ENCODE data around the gene SEMA4D.

The SEMA4D gene

GRCh38 chr9:89440951-89441654, 56.8 kb downstream of the SEMA4D start:
- no peak overlapping the region for H3K4me3 ChIP-seq (ENCODE audit: low read depth, low read length)
- DNase-seq (ENCODE audit: low read depth) = no peak
- TF ChIP-seq POLR2A (IDR thresholded peaks at IDR 0.05; ENCODE audit: extremely low read depth, insufficient read length) (no peak), CTCF (IDR thresholded peaks at IDR 0.05; ENCODE audit: low read depth, low read length) (no peak), MYC (IDR thresholded peaks at IDR 0.05; ENCODE audit: low read depth, low read length) (no peak), MAX (IDR thresholded peaks at IDR 0.05; ENCODE audit: low read depth, low read length) (no peak)

- TF ChIP-seq MYC (IDR thresholded peaks at IDR 0.05; ENCODE audit: low read depth, low read length) = peak; percentile 90
- peak; percentile 86 for TF ChIP-seq MAX (IDR thresholded peaks at IDR 0.05; ENCODE audit: low read depth, low read length)
- TF ChIP-seq CTCF (IDR thresholded peaks at IDR 0.05; ENCODE audit: low read depth, low read length) = no peak
- TF ChIP-seq POLR2A (IDR thresholded peaks at IDR 0.05; ENCODE audit: extremely low read depth, insufficient read length) = no peak
- no peak overlapping the region for H3K4me3 ChIP-seq (ENCODE audit: low read depth, low read length)
- DNase-seq (ENCODE audit: low read depth) = peak; percentile 85
Observed at GRCh38 chr9:89440548-89440947, 57.4 kb downstream of the SEMA4D start.

GRCh38 chr9:89440046-89440445, 57.9 kb downstream of the SEMA4D start:
- TF ChIP-seq POLR2A (IDR thresholded peaks at IDR 0.05; ENCODE audit: extremely low read depth, insufficient read length) = no peak
- no peak for TF ChIP-seq MYC (IDR thresholded peaks at IDR 0.05; ENCODE audit: low read depth, low read length)
- no peak for TF ChIP-seq MAX (IDR thresholded peaks at IDR 0.05; ENCODE audit: low read depth, low read length)
- TF ChIP-seq CTCF (IDR thresholded peaks at IDR 0.05; ENCODE audit: low read depth, low read length) = no peak
- no peak for DNase-seq (ENCODE audit: low read depth)
- peak overlapping the region; percentile 13 for H3K4me3 ChIP-seq (ENCODE audit: low read depth, low read length)

GRCh38 chr9:89439571-89439970, 58.3 kb downstream of the SEMA4D start:
- TF ChIP-seq POLR2A (IDR thresholded peaks at IDR 0.05; ENCODE audit: extremely low read depth, insufficient read length) (no peak), MYC (IDR thresholded peaks at IDR 0.05; ENCODE audit: low read depth, low read length) (no peak), CTCF (IDR thresholded peaks at IDR 0.05; ENCODE audit: low read depth, low read length) (no peak), MAX (IDR thresholded peaks at IDR 0.05; ENCODE audit: low read depth, low read length) (no peak)
- peak overlapping the region; percentile 13 for H3K4me3 ChIP-seq (ENCODE audit: low read depth, low read length)
- no peak for DNase-seq (ENCODE audit: low read depth)

- no peak for DNase-seq (ENCODE audit: low read depth)
- no peak for TF ChIP-seq CTCF (IDR thresholded peaks at IDR 0.05; ENCODE audit: low read depth, low read length)
- TF ChIP-seq MAX (IDR thresholded peaks at IDR 0.05; ENCODE audit: low read depth, low read length) = no peak
- TF ChIP-seq MYC (IDR thresholded peaks at IDR 0.05; ENCODE audit: low read depth, low read length) = no peak
- no peak for TF ChIP-seq POLR2A (IDR thresholded peaks at IDR 0.05; ENCODE audit: extremely low read depth, insufficient read length)
- H3K4me3 ChIP-seq (ENCODE audit: low read depth, low read length) = no peak overlapping the region
Observed at GRCh38 chr9:89438194-89438593, 59.7 kb downstream of the SEMA4D start.

Measured in NB4 (cell line).